Parathyroid adenoma (tissue), 2 donors: ENCODE data around the gene STARD8.
"Not testable (repeated sequence)": the region's sequence is repeated elsewhere in the genome, so short reads cannot be mapped to it uniquely, and the experiment has no call there.

Experiments used
- H2AFZ ChIP-seq: fragments of 300-600 bp; sonication (generic); one replicate; pipeline ENCODE4 v1.7.0; 2017; ENCODE audit warnings: antibody characterized with exemption, mild to moderate bottlenecking
- H3K27ac ChIP-seq: fragments of 300-600 bp; sonication (generic); one replicate; pipeline ENCODE4 v1.7.0; 2017
- H3K27me3 ChIP-seq: fragments of 300-600 bp; sonication (generic); one replicate; pipeline ENCODE4 v1.7.0; 2017; ENCODE audit warnings: low read length; ENCODE audit not compliant: control insufficient read depth, insufficient read depth
- H3K36me3 ChIP-seq: fragments of 300-600 bp; sonication (generic); one replicate; pipeline ENCODE4 v1.7.0; 2017; ENCODE audit warnings: low read length; ENCODE audit not compliant: control insufficient read depth, insufficient read depth
- H3K4me1 ChIP-seq: fragments of 300-600 bp; sonication (generic); one replicate; pipeline ENCODE4 v1.7.0; 2017; ENCODE audit warnings: control low read depth
- H3K4me2 ChIP-seq: fragments of 300-600 bp; sonication (generic); one replicate; pipeline ENCODE4 v1.7.0; 2017; ENCODE audit warnings: low read length
- H3K4me3 ChIP-seq: fragments of 300-600 bp; sonication (generic); one replicate; pipeline ENCODE4 v1.7.0; 2017; ENCODE audit warnings: low read depth, low read length
- H3K79me2 ChIP-seq: fragments of 300-600 bp; sonication (generic); one replicate; pipeline ENCODE4 v1.7.0; 2017; ENCODE audit warnings: control low read depth
- H3K9ac ChIP-seq: fragments of 300-600 bp; sonication (generic); one replicate; pipeline ENCODE4 v1.7.0; 2017; ENCODE audit warnings: mild to moderate bottlenecking
- H3K9me3 ChIP-seq: fragments of 300-600 bp; sonication (generic); one replicate; pipeline ENCODE4 v1.7.0; 2017; ENCODE audit warnings: low read length; ENCODE audit not compliant: control insufficient read depth
- TF ChIP-seq, protein P1 (sequence below): fragments of 300-600 bp; sonication (generic); IDR thresholded peaks from one replicate; pipeline ENCODE4 v1.7.0; 2017; ENCODE audit warnings: antibody characterized with exemption, mild to moderate bottlenecking
- donor health status: primary hyperparathyroidism.

STARD8 gene

DNA sequence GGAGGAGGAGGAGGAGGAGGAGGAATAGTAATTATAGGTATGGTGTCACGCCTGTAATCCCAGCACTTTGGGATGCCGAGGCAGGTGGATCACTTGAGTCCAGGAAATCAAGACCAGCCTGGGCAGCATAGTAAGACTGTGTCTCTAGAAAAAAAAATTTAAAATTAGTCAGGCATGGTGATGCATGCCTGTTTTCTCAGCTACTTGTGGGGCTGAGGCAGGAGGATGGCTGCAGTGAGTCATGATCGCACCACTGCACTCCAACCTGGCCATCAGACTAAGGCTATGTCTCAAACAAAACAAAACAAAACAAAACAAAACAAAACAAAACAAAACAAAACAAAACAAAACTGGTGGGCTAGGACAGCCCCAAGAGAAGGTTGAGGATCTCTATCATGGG lies 3.0 kb downstream of the STARD8 start:
- Histone ChIP-seq H3K9me3 (no peaks in the 10 kb centered on the region), H2AFZ (no peak overlapping the region), H3K4me1 (no peaks in the 10 kb centered on the region), H3K36me3 (no peaks in the 10 kb centered on the region), H3K9ac (no peak overlapping the region), H3K4me3 (no peak overlapping the region), H3K27me3 (no peaks in the 10 kb centered on the region), H3K79me2 (no peaks in the 10 kb centered on the region), H3K27ac (no peak overlapping the region), H3K4me2 (no peak overlapping the region)
- TF ChIP-seq, protein P1, sequence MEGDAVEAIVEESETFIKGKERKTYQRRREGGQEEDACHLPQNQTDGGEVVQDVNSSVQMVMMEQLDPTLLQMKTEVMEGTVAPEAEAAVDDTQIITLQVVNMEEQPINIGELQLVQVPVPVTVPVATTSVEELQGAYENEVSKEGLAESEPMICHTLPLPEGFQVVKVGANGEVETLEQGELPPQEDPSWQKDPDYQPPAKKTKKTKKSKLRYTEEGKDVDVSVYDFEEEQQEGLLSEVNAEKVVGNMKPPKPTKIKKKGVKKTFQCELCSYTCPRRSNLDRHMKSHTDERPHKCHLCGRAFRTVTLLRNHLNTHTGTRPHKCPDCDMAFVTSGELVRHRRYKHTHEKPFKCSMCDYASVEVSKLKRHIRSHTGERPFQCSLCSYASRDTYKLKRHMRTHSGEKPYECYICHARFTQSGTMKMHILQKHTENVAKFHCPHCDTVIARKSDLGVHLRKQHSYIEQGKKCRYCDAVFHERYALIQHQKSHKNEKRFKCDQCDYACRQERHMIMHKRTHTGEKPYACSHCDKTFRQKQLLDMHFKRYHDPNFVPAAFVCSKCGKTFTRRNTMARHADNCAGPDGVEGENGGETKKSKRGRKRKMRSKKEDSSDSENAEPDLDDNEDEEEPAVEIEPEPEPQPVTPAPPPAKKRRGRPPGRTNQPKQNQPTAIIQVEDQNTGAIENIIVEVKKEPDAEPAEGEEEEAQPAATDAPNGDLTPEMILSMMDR = no peak

DNA sequence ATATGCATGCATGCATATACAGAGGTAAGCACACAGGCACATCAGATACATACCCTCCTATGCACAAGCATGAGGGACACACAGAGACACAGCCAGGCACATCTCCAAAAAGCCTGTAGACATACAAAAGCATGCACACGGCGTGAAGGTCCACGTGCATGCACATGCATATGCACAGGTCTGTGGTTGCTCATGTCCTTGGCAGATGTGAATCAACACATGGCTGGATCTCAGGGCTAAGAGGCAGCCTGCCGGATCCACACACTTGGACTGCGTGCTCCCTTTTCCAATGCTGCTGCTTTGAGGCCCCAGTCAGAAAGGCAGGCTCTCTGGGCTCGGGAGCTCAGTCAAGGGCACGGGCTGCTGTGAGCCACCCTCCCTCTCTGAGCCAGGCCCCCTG lies 3.6 kb downstream of the STARD8 start:
- H3K4me3 ChIP-seq = no peak overlapping the region
- H3K79me2 ChIP-seq = no peaks in the 10 kb centered on the region
- H3K9me3 ChIP-seq = no peaks in the 10 kb centered on the region
- no peak overlapping the region for H2AFZ ChIP-seq
- H3K36me3 ChIP-seq = no peaks in the 10 kb centered on the region
- H3K27me3 ChIP-seq = no peaks in the 10 kb centered on the region
- no peak overlapping the region for H3K27ac ChIP-seq
- H3K4me2 ChIP-seq = no peak overlapping the region
- H3K4me1 ChIP-seq = no peaks in the 10 kb centered on the region
- H3K9ac ChIP-seq = no peak overlapping the region
- TF ChIP-seq, protein P1 = no peak

DNA sequence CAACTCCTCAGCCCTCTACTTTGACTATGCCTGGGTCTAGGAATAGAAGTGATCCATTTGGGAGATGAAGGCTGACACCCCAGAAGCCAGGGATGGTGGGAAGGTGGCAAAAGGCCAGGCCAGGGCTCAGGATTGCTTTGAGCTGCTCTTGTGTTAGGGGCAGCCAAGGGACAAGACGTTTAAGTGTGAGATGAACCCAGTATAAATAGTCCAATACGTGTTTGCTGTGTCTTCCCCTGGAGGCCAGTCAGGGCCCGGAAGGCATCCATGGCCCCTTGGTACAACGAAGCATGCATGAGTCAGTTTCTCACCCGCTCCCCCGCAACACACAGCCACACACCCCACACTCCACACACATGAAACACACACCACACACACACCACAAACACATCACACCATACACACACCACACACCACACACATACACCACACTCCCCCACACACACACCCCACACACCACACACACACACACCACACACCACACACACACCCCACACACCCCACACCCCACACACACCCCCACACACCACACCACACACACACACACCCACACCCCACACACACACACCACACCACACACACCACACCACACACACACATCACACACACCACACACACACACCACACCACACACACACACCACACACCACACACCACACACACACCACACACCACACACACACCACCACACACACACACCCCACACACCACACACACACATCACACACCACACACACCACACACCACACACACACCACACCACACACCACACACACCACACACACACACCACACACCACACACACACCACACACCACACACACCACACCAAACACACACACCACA lies 5.1 kb downstream of the STARD8 start:
- Histone ChIP-seq H3K27ac (no peak overlapping the region), H3K4me1 (no peaks in the 10 kb centered on the region), H3K9ac (no peak overlapping the region), H3K79me2 (no peaks in the 10 kb centered on the region), H3K9me3 (no peaks in the 10 kb centered on the region), H3K27me3 (no peaks in the 10 kb centered on the region), H2AFZ (no peak overlapping the region), H3K4me2 (no peak overlapping the region), H3K4me3 (no peak overlapping the region), H3K36me3 (no peaks in the 10 kb centered on the region)
- TF ChIP-seq, protein P1 = no peak

DNA sequence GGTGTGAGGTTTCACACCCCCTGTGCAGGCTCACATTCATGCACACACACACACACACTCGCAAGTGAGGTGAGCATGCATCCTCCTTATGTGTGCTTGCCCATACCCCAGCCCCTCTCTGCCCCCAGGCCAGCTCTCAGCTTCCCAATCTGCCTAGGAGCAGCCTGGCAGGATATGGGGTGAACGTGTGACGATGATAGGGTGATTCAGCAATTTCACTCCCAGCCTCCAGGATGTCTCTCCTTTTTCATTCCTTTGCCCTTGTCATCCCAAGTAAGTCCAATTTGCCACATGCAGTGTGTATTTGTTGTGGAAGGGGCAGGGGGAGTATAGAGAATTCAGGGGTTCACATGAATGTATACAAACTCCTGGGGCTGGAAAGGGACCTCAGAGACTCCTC lies 7.2 kb downstream of the STARD8 start:
- no peaks in the 10 kb centered on the region for H3K27me3 ChIP-seq
- H3K36me3 ChIP-seq = no peaks in the 10 kb centered on the region
- H3K4me2 ChIP-seq = no peak overlapping the region
- no peak overlapping the region for H3K4me3 ChIP-seq
- H3K27ac ChIP-seq = no peak overlapping the region
- H3K4me1 ChIP-seq = no peaks in the 10 kb centered on the region
- no peak overlapping the region for H2AFZ ChIP-seq
- TF ChIP-seq, protein P1 = no peak
- H3K79me2 ChIP-seq = no peaks in the 10 kb centered on the region
- H3K9me3 ChIP-seq = no peaks in the 10 kb centered on the region
- H3K9ac ChIP-seq = no peak overlapping the region

DNA sequence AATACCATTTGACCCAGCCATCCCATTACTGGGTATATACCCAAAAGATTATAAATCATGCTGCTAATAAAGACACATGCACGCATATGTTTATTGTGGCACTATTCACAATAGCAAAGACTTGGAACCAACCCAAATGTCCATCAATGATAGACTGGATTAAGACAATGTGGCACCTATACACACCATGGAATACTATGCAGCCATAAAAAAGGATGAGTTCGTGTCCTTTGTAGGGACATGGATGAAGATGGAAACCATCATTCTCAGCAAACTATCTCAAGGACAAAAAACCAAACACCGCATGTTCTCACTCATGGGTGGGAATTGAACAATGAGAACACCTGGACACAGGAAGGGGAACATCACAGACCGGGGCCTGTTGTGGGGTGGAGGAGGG lies 9.0 kb downstream of the STARD8 start:
- H3K36me3 ChIP-seq, H2AFZ ChIP-seq, H3K4me2 ChIP-seq, H3K27me3 ChIP-seq, H3K9ac ChIP-seq, H3K9me3 ChIP-seq, H3K4me1 ChIP-seq, H3K27ac ChIP-seq, H3K79me2 ChIP-seq, H3K4me3 ChIP-seq: not testable (repeated sequence)
